Transverse colon (tissue), 4 donors: ENCODE measurements around the gene JARID2.

Source experiments
- CTCF ChIP-seq, 5 experiments: fragments of 200-600 bp in 3 of 5; fragments of 450-650 bp in 2 of 5; sonication (generic) in 3 of 5; IDR thresholded peaks; 1 replicate in 2 of 5; 2 replicates in 3 of 5; pipeline ENCODE4 v1.5.1; 2016 to 2017; ENCODE audit warnings: antibody characterized with exemption in 5 of 5, inconsistent platforms in 3 of 5, mild to moderate bottlenecking in 2 of 5, moderate library complexity in 1 of 5
- EP300 ChIP-seq: sonication (generic); formaldehyde crosslinking; IDR thresholded peaks from one replicate; pipeline ENCODE4 v1.6.1; 2017; ENCODE audit warnings: antibody characterized with exemption, low read depth
- POLR2A ChIP-seq: fragments of 450-650 bp; IDR thresholded peaks from one replicate; pipeline ENCODE4 v1.6.1; 2016; ENCODE audit warnings: antibody characterized with exemption, mild to moderate bottlenecking, moderate library complexity
- POLR2AphosphoS5 ChIP-seq, 3 donors: sonication (generic); formaldehyde crosslinking; IDR thresholded peaks; one replicate each; pipeline ENCODE4 v1.6.1; 2016; ENCODE audit warnings: antibody characterized with exemption in 3 of 3

GRCh38 chr6:15522427-15522826, 276.6 kb downstream of the JARID2 start:
- TF ChIP-seq CTCF (IDR thresholded peaks at IDR 0.05) (no peak), POLR2A (no peak), POLR2AphosphoS5 (IDR thresholded peaks at IDR 0.05) (no peak), EP300 (no peak)
